H54 (cell line): ENCODE results near the gene OASL.
A peak's percentile ranks its signal among the peaks of the same experiment; 100 is the strongest.

Experiments used
- DNase-seq: peaks from one replicate; pipeline ENCODE4 v3.0.0; 2011; ENCODE audit warnings: low spot score, mixed read lengths; ENCODE audit not compliant: insufficient read length
- FAIRE-seq: peaks from 3 replicates; lab custom pipeline; 2011; peaks lifted over from hg19 to GRCh38; lab: Jason Lieb, UNC
- POLR2A ChIP-seq: IDR thresholded peaks from 2 replicates; pipeline ENCODE4 v1.6.1; 2011; ENCODE audit warnings: low read depth, mild to moderate bottlenecking, low read length

OASL gene

DNA sequence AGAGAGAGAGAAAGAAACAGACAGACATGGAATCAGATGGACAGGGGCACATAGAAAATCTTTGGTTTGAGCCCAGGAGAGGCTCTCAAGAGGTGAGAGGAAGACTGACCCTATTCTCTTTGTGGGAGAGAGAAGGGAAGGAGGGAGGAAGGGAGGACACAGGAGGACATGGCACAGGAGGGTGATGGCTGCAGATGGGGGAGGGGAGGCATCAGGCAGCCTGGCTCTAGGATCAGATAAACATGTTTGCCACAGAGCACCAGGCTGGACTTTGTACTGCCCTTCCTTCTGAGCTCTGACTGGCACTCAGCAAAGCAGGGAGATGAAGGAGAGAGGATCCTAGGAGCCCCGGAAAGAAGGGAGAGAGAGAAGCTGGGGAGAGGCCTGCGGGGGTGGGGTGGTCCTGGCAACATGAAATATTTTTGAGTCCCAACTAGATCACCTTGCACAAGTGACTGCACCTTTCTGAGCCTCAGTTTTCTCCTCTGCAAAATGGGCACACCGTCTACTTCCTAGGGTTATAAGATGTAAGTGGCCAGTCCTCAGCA is 54.6 kb downstream of the OASL start:
- FAIRE-seq (no peak), DNase-seq (no peak)
- TF ChIP-seq POLR2A = no peak

DNA sequence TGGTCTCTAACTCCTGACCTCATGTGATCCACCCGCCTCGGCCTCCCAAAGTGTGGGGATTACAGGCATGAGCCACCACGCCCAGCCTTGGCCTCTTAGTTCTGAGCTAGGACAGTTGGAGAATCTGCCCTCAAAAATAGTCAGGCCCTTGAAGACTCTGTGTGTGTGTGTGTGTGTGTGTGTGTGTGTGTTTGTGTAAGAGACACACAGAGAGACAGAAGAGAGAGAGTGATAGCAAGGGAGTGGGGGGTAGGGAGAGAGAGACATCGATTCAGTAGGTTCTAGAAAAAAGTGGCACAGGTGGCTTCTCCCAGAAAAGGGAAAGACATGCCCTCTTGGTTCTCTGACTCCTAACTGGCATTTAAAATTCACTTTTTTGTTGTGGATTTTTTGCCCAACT is 55.3 kb downstream of the OASL start:
- DNase-seq (no peak), FAIRE-seq (no peak)
- no peak for TF ChIP-seq POLR2A

DNA sequence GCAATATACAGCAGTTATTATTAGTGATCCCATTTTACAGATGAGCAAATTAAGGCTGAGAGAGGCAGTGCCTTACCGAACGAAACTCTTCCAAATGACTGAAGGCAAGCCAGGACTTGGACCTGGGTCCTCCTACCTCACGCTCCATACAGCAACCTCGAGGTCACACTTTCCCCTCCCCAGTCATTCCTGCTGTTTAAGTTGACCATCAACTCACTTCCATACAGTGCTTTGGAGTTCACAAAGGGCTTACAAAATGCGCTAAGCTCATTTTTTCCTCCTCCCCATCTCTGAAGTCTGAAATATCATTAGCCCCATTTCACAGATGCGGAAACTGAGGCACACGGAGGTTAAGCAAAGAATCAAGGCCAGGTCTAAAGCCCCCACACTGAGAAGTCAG is 56.4 kb downstream of the OASL start:
- no peak for TF ChIP-seq POLR2A
- DNase-seq (no peak), FAIRE-seq (no peak)

DNA sequence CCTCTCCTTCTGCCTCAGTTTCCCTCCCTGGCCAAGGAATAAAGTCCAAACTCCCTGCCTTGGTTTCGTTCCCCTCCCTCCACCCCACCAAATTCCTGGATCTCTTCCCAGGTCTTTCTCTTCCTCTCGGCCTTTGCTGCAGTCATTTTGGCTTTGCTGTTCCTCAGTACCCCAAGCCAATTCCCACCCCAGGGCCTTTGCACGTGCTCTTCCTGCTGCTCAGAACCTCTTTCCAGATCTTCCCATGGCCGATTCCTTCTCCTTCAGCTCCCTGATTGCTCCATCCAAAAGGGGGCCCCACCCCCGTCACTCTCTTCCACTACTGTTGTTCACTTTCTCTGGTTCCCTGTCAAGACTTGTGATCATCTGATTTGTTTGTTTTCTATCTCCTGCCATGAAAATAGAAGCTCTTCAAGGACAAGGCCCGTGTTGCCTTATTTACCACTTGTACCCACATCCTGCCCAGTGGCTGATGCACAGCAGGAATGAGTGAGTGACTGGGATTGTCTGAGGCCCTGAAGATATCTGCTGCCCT is 57.6 kb downstream of the OASL start:
- DNase-seq = no peak
- FAIRE-seq = no peak
- no peak for TF ChIP-seq POLR2A

DNA sequence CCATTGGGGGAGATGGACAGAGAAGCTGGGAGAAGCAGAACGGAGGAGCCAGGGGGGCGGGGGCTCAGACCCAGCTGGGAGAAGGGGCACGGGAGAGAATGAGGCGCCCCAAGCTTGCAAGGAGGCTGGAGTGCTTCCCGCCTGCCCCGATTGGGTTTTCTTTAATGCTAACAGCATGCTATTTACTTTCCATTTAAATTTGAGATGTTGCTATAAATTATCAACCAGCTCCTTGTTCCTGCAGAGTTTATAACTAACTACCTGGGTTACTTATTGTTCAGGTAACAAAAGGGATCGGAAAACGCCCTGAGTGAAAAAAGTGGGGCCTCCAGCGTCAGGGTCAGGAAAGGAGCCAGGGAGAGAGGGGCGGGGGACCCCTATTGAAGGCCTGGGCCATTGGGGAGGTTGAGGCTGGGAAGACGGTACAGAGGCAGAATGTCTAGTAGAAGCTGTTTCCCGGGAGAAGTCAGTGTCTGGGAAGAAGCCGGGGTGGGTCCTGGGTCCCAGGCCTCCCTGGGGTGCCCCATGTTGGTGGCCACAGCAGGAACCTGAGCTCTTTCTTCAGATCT is 58.2 kb downstream of the OASL start:
- no peak for FAIRE-seq
- TF ChIP-seq POLR2A = no peak
- DNase-seq = no peak

DNA sequence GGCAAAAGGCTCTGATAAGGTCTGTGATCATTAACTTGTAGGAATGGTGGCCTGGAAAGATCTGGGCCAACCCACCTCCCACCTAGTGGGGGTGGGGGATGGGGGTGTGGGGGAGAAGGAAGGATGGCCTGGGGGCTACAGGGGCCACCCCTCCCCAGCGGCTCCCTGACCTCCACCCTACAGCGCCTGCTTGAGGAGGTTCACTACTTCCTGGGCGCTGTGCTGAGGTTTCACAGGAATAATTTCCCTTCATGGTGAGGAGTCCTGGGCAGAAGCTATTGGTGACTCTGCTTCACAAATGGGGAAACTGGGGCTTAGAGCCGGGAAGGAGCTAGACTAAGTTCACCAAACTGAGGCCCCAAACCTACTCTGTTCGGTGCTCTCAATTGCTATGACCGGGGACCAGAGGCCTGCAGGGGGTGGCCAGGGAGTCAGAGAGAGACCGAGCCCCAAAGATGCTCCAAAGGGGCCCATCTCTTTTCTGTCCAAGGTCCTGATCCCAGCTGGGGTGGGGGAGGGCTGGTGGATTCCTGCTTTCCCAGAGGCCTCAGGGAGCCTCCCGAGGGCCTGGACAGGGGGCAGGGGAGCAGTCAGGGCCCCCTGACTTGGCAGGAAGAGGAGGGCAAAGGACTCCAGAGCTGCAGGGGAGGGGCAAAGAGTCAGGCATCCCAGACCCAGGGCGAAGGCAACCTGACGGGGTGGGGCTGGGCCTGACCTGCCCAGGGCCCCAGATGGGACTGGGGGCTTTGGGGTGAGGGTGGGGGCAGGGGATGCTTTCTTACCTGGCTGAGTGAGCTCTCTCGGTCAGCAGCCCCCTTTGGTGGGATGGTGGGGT is 59.0 kb downstream of the OASL start:
- TF ChIP-seq POLR2A = no peak
- DNase-seq (no peak), FAIRE-seq (no peak)

DNA sequence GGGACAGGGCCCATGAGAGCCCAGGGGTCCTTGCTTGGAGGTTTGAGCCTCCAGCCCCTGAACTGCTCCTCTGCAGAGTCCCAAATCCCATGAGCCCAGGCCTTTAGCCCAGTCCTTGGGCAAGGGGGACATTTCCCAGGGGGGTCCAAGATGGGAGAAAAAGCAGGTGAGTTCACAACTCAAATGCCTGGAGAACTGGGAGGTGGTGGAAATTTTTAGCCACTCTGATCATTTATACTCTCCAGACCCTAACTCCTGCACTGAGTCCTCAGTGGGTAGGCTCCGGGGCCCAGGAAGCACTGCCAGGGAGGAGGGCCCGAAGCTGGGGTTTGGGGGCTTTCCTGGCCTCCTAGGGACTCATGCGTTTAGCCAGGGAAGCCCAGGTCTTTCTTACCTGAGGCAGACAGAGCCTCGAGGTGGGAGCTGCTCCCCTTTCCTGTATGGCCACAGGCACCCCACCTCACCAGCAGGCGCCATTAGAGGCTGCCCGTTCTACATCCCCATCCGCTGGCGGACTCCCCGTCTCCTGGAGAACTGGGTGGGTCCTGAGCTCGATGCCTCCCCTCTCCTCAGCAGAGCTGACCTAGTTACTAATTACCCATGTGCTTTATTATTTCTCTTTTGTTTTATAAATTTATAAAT is 59.7 kb downstream of the OASL start:
- no peak for FAIRE-seq
- no peak for DNase-seq
- no peak for TF ChIP-seq POLR2A

DNA sequence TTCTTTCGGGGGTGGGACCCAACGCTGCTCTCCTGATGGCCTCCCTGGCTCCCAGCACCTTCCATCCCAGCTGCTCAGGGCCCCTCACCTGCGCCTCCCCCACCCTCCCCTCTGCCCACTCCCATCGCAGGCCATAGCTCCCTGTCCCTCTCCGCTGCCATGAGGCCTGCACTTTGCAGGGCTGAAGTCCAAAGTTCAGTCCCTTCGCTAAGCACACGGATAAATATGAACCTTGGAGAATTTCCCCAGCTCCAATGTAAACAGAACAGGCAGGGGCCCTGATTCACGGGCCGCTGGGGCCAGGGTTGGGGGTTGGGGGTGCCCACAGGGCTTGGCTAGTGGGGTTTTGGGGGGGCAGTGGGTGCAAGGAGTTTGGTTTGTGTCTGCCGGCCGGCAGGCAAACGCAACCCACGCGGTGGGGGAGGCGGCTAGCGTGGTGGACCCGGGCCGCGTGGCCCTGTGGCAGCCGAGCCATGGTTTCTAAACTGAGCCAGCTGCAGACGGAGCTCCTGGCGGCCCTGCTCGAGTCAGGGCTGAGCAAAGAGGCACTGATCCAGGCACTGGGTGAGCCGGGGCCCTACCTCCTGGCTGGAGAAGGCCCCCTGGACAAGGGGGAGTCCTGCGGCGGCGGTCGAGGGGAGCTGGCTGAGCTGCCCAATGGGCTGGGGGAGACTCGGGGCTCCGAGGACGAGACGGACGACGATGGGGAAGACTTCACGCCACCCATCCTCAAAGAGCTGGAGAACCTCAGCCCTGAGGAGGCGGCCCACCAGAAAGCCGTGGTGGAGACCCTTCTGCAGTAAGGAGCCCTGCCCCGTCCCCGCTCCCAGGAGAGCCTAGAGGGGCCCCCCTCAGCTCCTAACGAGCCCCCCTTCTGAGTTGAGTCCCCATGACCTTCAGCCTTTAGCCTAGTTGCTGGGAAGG is 60.5 kb downstream of the OASL start, which contains the start of gene HNF1A:
Gene HNF1A (plus strand): TSS at position 248 of the 924 bp plus-strand sequence. CDS start 226 bp downstream, at position 474.
- DNase-seq (no peak), FAIRE-seq (no peak)
- no peak for TF ChIP-seq POLR2A

DNA sequence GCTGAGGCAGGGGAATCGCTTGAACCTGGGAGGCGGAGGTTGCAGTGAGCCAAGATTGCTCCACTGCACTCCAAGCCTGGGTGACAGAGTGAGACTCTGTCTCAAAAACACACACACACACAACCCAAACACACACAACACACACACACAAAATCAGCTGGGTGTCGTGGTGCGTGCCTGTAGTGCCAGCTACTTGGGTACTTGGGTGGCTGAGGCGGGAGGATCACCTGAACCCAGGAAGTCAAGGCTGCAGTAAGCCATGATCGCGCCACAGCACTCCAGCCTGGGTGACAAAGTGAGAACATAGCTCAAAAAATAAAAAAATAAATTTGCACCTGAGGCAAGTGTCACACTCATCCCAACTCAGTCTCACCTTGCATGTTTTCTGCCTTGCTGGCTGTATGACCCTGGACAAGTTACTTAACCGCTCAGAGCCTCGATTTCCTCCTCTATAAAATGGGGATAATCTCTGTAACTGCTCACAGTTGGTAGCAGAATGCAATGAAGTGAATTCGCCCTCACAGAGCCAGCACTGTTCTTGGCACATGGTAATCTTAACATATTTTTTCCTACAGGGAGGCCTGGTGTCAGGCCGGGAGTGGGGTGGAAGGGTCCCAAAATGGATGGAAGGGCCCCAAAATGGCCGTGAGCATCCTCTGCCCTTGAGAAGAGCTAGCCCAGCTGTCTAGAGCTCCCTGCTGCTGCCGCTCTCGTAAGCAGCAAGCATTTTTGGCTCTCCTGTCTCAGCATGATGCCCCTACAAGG is 61.3 kb downstream of the OASL start:
- FAIRE-seq = no peak
- DNase-seq = no peak
- no peak for TF ChIP-seq POLR2A

DNA sequence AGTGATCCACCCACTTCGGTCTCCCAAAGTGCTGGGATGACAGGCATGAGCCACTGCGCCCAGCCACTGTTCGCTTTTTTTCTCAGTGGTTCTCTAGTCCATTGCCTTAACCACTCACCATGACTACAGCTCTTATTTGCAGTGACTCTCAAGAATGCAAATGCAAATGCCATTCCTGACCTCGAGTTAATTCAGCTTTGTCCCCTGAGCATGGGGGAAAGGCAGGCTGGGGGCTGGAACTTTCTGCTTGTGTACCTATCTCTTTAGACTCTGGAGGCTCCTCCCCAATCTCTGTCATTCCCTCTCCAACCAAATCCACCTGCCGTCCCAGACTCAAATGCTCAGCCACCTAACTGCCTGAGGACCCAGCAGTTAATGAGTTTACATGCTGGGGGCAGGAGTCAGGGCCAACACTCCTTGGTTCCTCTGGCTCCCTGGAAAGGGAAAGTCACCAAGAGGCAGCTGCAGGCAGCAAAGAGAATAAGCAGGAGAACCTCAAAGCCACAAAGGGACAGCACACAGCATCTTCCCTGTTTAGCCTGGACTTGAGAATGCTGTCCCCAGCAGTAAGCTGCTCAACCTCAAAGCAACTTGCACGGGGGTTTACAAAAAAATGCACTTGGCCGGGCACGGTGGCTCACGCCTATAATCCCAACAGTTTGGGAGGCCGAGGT is 66.0 kb downstream of the OASL start:
- TF ChIP-seq POLR2A = no peak
- FAIRE-seq (no peak), DNase-seq (no peak)

DNA sequence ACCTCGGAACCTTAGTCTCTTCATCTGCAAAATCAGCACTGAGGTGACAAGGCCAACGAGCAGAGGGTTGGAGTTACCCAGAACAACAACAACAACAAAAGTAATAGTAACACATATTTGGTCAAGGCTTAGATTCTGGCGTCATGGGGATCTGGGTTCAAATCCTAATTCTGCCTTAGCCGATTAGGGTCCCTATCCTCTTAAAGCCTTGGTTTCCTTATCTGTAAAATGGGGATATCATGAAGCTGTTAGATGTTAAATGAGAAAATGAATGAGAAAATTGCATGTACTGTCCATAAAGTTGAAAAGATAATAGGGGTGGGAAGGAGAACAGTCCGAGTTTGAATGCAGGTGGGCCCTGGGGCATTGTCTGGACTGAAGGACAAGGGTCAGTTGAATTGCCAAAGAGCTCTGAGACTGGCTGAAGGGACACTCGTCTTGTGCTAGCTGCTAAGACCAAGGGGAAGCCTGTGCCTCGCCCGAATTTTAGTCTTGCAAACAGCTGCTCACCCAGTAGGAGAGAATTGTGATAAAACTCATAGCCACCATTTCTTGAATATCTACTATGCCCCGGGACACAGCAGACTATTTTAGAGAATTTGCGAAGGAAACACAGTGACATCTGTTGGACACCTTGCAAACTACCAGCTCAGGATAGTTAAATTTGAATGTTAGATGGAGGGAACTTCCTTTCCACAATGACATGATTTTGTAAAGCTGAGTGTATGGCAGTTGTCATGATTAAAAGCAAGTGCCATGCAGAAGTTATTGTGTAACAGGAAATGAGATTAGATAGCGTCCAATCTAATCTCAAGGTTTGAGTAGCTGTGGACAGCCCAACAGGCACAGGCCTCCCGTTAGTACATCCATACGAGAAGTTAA is 67.5 kb downstream of the OASL start:
- DNase-seq (peak; percentile 63), FAIRE-seq (peak; percentile 45)
- no peak for TF ChIP-seq POLR2A
